8988T (cell line): ENCODE measurements around the gene IQSEC1.

Experiments
- DNase-seq: peaks from one replicate; pipeline ENCODE4 v3.0.0; 2011

IQSEC1 gene

DNA sequence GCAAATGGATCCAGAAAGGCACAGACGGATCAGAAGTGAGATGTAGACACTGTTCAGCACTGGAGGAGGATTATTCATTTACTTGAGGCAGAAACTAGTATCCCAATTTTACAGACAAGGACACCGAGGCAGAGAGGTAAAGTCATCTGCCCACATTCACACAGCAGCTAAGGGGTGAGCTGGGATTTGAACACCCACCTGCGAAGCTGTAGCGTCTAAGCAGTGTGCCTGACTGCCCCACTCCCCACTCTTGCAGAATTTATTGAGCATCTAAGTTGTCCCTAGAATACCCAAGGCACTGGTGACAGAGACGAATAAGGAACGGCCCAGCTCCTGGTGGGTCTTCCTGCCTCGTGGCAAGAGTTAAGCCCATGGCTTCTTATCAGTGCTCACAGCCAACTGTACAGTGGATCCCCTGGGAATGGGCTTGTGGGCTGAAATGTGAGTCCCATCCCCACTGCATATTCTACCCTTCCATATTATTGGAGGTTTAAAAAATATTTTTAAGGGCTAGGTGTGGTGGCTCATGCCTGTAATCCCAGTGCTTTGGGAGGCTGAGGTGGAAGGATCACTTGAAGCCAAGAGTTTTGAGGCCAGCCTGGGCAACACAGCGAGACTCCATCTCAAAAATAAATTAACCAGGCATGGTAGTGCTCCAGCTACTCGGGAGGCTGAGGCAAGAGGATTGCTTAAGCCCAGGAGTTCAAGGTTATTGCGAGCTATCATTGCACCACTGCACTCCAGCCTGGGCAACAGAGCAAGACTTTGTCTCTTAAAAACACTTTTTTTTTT, 77.6 kb downstream of the IQSEC1 start:
- DNase-seq: no peak

DNA sequence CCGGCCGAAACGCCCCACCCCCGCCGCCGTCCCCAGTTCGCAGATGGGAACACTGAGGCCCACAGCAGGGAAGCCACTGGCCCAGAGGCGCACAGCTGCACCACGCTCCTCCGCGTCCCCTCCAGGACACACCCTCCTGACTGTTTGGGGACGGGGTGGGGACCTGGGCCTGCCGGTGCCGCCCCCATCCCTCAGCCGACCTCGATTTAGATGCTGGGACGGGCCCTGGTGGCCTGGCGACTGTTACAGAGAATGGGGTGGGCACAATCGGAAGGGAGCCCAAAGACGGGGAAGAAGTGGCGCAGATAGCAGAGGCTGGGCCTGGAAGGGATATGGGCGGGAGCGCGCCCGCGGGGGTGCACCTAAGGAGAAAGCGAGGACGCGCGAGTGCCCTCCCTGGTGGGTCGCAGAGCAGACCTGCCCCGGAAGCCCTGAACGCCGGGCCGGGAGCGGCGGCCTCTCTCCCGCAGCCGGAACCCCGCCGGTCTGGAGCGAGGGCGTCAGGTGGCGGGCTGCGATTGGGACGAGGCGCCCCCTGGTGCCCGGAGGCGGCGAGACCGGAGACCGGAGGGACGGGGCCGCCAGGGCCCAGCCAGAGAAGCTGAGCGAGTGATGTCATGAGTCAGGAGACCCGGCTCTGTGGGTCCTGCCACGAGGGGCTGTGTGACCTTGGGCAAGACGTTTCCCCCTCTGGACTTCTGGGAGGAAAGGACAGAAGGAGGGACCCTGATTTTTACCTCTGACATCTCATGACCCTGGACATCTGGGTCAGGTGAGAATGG, 78.4 kb downstream of the IQSEC1 start:
- peak; percentile 99 for DNase-seq

DNA sequence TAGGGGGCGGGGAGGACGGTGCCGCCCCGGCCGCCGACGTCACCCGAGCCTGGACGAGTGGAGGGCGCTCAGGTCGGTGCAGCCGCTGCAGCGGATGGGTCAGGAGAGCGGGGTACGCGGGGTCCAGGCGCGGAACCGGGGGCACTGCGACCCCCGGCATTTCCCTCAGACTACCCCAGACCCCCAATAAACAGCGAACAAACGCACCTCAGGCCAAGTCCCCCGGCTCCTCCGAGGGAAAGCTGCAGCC, 78.9 kb downstream of the IQSEC1 start:
- DNase-seq: peak; percentile 63

DNA sequence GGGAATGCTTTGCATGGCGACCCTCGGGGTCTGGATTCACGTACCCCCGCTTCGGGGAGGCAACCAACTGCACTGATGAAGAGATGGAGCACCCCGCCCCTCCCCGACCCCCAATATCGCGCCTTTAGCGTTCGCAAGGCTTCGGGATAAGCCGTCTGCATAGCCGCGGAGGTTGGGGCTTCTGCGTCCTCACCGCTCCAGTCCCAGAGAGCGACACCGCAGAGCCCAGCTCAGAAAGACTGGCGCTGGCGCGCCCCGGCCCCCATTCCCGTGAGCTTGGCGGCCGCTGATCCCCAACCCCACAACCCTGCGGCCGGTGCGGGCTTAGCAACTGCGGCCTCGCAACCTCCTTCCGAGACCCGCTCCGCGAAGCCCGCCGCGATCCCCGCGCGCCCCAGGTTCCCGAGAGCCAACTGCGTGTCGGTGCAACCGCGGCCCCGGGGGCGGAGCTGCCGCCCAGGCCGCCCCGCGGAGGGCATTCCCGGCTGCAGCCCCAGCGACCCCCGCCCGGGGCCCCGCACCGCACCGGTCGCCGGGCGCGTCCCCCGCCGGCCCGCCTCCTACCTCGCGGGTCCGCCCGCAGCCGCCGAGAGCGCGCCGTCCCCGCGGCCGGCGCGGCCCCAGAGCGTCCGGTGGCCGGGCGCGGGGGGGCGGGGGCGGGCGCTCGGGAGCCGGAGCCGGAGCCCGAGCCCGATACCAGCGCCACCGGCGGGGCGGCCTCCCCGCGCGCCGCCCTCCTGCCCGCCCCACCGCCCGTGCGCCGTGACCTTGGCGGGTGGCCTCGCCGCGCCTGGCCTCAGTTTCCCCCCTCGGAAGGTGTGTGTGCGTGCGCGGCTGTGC, 79.5 kb downstream of the IQSEC1 start:
- DNase-seq: peak; percentile 71

- DNase-seq: peak; percentile 77
These were observed 80.4 kb downstream of the IQSEC1 start for GRCh38 chr3:12992629-12993516.

DNA sequence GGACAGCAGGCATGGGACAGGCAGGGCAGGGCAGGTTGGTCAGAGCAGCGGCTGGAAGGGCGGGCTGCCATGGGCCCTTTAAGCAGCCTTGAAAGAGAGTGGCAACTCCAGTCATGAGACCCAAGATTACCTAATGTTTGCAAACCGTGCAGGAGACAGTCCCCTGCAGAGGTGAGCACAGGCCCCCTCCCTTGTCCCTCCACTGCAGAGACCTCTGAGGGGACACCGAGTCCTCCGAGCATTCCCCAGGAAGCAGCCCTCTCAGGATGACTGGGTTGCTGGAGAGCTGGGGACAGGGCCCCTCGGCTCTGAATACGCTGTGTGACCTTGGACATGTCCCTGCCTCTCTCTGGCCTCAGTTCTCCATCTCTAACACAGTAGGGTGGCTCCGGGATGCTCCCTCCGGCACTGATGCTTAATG, 81.4 kb downstream of the IQSEC1 start:
- no peak for DNase-seq

- DNase-seq: no peak
These were observed 81.8 kb downstream of the IQSEC1 start for GRCh38 chr3:12991481-12991837.

GRCh38 chr3:12990781-12991480, 82.3 kb downstream of the IQSEC1 start:
- DNase-seq: peak; percentile 82

DNA sequence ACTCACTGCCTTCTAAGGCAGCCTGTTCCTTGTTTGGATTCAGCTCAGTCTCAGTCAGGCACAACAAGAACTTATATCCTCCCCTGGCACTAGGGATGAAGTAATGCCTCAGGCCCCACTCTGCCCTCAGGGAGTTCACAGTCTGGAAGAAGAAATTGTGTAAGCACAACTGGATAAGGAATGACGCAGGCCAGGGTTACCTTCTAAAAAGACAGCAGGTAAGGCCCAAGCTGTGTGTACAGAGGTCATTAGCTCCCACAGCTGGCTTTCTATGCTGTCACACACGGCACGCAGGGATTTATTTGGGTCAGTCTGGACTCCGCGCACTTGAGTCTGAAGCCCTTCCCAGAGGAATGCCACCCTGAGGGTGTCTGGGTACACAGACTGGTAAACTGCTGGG, 82.9 kb downstream of the IQSEC1 start:
- DNase-seq: no peak

DNA sequence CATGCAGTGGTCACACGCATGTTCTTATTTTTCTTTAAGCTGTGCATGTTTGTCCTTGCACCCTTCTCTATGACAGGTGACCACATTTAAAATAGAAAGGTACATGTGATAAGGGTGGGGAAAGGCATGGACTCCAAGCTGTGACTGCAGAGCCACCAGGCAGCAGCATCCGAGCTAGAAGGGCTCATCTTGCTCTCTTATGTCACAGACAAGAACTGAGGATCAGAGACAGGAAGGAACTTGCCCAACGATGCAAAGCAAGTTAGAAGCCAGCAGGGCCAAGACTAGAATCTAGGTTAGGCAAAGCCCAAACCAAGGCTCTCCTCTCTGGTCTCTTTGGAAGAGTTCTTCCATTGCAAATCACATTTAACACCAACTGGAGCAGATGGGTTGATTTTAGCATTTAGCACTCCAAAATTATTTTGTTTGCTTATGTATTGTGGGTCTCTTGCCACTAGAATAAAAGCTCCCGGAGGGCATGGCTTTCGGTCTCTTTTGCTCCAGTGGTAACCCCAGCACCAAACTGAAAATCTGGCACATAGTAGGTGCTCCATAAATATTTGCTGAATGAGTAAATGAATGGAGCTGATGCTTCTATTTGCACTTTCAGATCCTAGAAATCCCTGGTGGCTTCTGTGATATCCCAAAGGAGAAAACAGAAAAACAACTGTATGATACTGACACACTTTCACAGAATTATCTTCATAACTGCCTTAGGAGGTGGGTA, 84.3 kb downstream of the IQSEC1 start:
- no peak for DNase-seq

GRCh38 chr3:12987602-12988001, 85.6 kb downstream of the IQSEC1 start:
- no peak for DNase-seq

GRCh38 chr3:12986986-12987385, 86.2 kb downstream of the IQSEC1 start:
- no peak for DNase-seq

GRCh38 chr3:12986521-12986920, 86.7 kb downstream of the IQSEC1 start:
- DNase-seq: no peak

GRCh38 chr3:12986031-12986430, 87.2 kb downstream of the IQSEC1 start:
- DNase-seq: no peak

DNA sequence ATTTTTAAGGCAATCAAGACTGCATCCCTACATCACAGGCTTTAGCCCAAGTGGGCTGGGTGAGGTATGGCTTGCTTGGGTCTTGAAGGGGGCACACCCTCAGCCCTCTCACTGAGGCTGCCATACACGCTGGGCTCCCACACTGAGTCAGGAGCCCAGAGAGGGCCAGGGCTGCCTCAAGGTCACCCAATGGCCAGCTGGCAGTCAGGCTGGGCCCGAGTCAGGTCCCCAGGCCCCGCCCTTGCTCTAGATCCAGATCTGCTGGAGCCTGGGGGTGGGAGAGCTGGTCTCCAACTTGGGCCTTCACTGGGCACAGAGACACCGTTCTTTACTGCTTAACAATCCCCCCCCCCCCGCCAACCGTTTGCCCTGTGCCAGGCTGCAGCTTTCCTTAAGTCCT, 88.1 kb downstream of the IQSEC1 start:
- no peak for DNase-seq

DNA sequence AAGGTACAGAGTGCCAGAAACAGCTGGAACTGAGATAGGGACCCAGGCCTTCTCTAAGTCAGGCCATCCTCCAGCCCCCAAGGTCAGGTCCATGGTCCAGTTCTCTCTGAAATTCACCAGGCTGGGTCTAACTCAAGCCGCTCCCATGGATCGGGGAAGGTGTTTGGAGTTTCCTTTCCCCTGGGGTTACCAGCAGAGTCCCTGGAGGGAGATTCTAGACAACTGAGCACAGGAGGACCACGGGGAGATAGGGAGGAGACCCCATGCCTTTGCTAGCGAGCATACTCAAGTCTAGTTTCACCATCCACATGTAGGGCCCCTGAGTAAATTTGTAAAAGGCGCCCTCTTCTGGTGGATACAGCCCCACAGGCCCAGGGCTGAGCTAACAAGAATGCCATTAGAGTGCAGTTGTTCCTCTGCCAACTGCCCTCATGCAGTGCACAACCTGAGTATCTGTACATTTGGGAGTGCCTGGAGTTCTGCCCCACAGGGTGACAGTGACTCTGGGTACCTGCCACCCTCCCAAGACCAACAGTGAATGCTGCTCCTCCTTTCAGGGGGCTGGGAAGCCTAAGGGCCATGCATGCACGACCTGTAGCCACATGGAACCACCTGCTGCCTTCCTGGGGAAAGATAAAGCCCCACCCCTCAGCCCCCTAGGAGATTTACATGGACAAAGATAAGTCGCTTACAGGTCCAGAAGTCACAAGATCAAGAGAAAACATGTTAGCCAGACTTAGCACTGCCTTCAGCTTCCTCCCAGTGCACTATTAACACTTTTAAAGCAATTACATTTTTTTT, 89.0 kb downstream of the IQSEC1 start:
- peak; percentile 84 for DNase-seq

DNA sequence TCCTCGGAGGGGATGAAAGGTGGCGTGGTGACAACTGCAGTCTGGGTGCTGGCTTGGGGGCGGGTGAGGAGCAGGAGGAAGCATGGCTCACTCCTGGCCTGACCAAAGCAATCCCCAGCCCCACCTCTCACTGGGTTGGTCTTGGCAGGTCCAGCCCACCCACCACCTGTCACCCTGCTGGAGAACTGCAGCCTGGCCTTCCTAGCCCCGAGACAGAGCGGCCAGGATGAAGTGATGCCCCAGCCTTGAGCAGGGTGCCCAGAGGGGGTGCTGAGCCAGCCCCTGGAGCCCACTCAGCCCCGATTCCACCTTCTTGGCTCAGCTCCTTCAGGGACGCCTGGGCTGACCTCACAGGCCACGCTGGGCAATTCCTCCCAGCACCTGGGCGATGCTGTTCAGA, 89.9 kb downstream of the IQSEC1 start:
- DNase-seq: no peak

GRCh38 chr3:12982619-12983101, 90.6 kb downstream of the IQSEC1 start:
- DNase-seq: no peak

DNA sequence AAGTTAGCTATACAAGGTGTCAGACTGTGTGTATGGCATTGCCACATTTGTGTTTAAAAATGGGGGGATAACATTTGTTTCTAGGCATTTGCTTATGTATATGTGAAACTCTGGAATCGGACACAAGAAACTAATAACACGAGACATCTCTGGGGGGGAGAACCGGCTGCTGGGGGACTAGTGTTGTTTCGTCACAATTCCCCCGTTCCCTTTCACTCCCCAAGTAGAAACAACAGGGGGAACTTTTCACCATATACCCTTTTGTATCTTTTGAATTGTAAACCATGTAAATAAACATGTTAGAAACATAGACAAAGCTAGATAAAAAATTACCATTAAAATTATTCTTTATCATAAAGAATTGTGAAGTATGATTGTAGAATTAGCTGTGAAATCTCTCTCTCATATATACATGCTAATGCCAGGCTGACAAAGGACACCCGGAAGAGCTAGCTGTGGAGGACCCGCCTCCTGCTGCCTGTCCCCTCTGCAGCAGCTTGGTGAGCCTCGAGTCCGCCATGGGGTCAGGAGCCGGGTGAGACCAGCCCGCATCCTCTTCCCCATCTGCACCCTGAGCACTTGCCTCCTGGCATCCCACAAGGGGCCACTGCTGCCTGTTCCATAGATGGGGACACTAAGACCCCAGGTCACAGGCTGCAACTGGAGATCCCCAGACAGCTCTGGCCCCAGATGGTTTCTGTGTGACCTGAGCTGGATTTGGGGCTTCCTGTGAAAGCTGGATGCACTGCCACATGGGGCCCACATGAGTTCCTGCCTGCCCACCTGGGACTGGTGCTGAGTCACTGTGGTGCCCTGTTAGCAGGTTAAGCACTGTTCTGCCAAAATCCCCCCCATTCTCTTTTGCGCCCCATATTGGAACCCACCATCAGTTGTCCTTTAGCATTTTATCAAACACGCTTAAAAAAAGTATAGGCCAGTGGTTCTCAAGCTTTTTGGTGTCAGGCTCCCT, 91.6 kb downstream of the IQSEC1 start:
- no peak for DNase-seq
